Large intestine (tissue), 3 donors: ENCODE results near the gene KCNMB1. TPM values are rescaled to one million over a fixed set of nuclear protein-coding genes. Genes with fewer than 3 reads are reported as not detected.

Experiments
- DNase-seq, 2 donors: peaks; one replicate each; pipeline versions ENCODE4 v3.0.0 to v3.0.0-alpha.2; 2013
- H3K27ac ChIP-seq: one replicate; pipeline ENCODE4 v1.5.1; 2013; ENCODE audit warnings: low read length
- H3K27me3 ChIP-seq: 2 replicates; pipeline ENCODE4 v1.6.1; 2013; ENCODE audit warnings: low read length; ENCODE audit not compliant: control insufficient read depth, insufficient read depth
- H3K36me3 ChIP-seq: 2 replicates; pipeline ENCODE4 v1.6.1; 2013; ENCODE audit warnings: low read length; ENCODE audit not compliant: control insufficient read depth, insufficient read depth
- H3K4me1 ChIP-seq: one replicate; pipeline ENCODE4 v1.6.1; 2013; ENCODE audit warnings: low read length; ENCODE audit not compliant: control insufficient read depth, insufficient read depth
- H3K4me3 ChIP-seq: one replicate; pipeline ENCODE4 v1.5.1; 2013; ENCODE audit warnings: low read length
- H3K9me3 ChIP-seq: one replicate; pipeline ENCODE4 v1.6.1; 2013; ENCODE audit warnings: mild to moderate bottlenecking, low read depth, low read length, moderate library complexity; ENCODE audit not compliant: control insufficient read depth
- WGBS: methylation state at CpG from one replicate; pipeline ENCODE4 v1.1.5; 2013; ENCODE audit warnings: low lambda C conversion rate; ENCODE audit not compliant: insufficient coverage; 5-methylcytosine and 5-hydroxymethylcytosine counted together
- polyA plus RNA-seq: library from polyadenylated mRNA; unstranded; fragments of 120-200 nt; gene quantifications from one replicate; pipeline ENCODE4 v1.2.1, GENCODE V29; 2013

The KCNMB1 gene
- polyA plus RNA-seq, 1 donor, result 6.5 TPM

GRCh38 chr5:170348137-170348633, 41.0 kb downstream of the KCNMB1 start:
- Histone ChIP-seq H3K9me3 (no peaks in the 10 kb centered on the region), H3K27me3 (peaks cover 8% of the 10 kb centered on the region), H3K4me3 (no peak overlapping the region), H3K4me1 (no peaks in the 10 kb centered on the region), H3K36me3 (no peaks in the 10 kb centered on the region), H3K27ac (no peak overlapping the region)
- no CpG with 5 or more reads among the region's 11 CpGs for WGBS
- no peak for DNase-seq

DNA sequence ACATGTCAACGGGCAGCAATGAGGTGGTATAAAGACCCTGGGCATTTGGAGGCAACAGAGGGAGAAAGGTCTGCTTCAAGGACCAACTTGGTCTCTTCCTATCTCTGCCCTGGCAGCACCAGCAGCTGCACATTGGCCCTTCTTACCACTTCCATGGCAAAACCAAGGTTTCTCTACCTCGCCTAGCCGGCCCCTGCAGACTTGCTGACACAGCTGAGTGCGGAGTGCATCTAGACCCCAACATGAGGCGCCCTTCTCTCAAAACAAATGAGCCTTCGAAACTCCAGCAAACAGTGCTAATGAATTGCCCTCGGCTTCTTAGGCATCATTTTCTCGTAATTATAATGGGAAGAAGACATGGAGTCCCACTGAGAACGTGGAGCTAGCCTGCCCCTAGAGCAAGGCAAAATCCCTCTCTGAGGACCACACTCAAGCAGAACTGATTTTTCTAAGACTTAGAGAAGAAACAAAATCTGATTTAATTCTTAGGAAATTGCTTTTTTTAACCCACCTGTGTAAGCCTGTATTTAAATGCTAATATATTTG, 42.1 kb downstream of the KCNMB1 start:
- H3K27ac ChIP-seq, result no peak overlapping the region
- no peaks in the 10 kb centered on the region for H3K4me1 ChIP-seq
- H3K9me3 ChIP-seq, result no peaks in the 10 kb centered on the region
- peaks cover 3% of the 10 kb centered on the region for H3K27me3 ChIP-seq
- H3K4me3 ChIP-seq, result no peak overlapping the region
- no CpG with 5 or more reads among the region's 9 CpGs for WGBS
- DNase-seq, result no peak
- H3K36me3 ChIP-seq, result no peaks in the 10 kb centered on the region

- no peaks in the 10 kb centered on the region for H3K36me3 ChIP-seq
- H3K27me3 ChIP-seq, result peaks cover 2% of the 10 kb centered on the region
- no peak for DNase-seq
- H3K4me3 ChIP-seq, result no peak overlapping the region
- no peaks in the 10 kb centered on the region for H3K4me1 ChIP-seq
- H3K9me3 ChIP-seq, result no peaks in the 10 kb centered on the region
- no peak overlapping the region for H3K27ac ChIP-seq
- no CpG with 5 or more reads among the region's 1 CpG for WGBS
Measured at GRCh38 chr5:170345971-170346370, 43.2 kb downstream of the KCNMB1 start.

GRCh38 chr5:170343177-170343576, 46.0 kb downstream of the KCNMB1 start:
- DNase-seq, result no peak
- no CpG with 5 or more reads among the region's 3 CpGs for WGBS
- H3K9me3 ChIP-seq, result no peaks in the 10 kb centered on the region

DNA sequence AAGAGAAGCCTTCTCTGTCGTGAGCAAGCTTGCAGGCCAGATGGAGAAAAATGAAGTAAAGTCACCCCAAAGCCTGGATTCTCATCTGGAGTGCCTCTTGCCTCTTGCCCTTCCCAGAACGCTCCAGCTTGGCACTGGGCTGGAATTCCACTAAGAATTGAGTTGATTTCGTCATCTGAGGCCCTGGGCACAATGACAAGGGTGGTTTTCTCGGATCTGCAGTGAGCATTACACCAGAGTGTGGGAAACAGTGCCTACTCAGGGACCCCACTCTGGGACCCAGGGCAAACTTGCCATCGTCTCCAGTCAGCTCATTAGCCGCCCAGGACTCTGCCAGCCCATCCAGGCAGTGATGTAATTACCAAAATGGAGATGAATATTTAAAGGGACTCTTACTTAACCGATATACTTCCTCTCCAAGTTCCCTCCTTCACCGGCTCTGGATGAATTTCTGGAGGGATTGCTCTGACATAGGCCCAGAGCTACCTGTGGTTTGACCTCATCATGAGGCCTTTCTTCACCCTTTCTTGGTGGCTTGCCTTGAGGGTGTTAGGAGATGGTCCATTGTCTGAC, 46.9 kb downstream of the KCNMB1 start:
- Histone ChIP-seq H3K27ac (no peak overlapping the region), H3K4me3 (no peak overlapping the region), H3K27me3 (no peaks in the 10 kb centered on the region), H3K36me3 (no peaks in the 10 kb centered on the region), H3K4me1 (no peaks in the 10 kb centered on the region), H3K9me3 (no peaks in the 10 kb centered on the region)
- WGBS, result no CpG with 5 or more reads among the region's 8 CpGs
- no peak for DNase-seq

More at GRCh38 chr5:170343177-170343576, 46.0 kb downstream of the KCNMB1 start:
- no peak overlapping the region for H3K4me3 ChIP-seq
- H3K27ac ChIP-seq, result no peak overlapping the region
- no peaks in the 10 kb centered on the region for H3K36me3 ChIP-seq
- H3K4me1 ChIP-seq, result no peaks in the 10 kb centered on the region
- no peaks in the 10 kb centered on the region for H3K27me3 ChIP-seq

DNA sequence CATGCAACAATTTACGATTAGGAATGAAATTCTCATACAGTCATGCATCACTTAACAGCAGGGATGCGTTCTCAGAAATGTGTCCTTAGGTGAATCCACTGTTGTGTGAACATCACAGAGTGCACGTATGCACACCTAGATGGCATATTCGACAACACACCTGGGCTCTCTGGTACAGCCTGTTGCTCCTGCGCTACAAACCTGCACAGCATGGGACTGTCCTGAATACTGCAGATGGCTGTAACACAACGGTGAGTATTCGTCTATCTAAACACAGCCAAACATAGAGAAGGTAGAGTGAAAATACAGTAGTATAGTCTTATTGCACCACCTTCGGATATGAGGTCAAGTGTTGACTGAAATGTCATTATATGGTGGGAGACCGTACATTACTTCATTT, 47.6 kb downstream of the KCNMB1 start:
- Histone ChIP-seq H3K4me1 (no peaks in the 10 kb centered on the region), H3K27ac (no peak overlapping the region), H3K27me3 (no peaks in the 10 kb centered on the region), H3K4me3 (no peak overlapping the region), H3K9me3 (no peaks in the 10 kb centered on the region), H3K36me3 (no peaks in the 10 kb centered on the region)
- WGBS, result no CpG with 5 or more reads among the region's 9 CpGs
- no peak for DNase-seq

DNA sequence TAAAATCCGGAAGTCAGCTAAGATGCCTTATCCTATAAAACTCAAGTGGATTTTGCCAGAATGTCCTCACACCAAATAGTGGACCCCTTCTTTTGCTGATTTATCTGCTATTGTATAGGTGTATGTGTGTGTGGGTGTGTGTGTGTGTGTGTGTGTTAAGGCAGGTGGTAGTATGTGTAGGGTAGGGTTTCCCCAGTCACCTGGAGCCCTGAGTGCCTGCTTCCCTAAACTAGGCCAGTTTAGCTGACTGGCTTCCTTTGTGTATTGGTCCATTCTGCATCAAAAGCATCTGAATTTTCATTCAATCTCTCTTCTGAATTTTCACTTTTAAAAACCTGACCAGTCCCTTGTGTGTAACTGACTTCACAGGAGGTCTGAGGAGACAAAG, 49.4 kb downstream of the KCNMB1 start:
- no peaks in the 10 kb centered on the region for H3K9me3 ChIP-seq
- H3K27ac ChIP-seq, result no peak overlapping the region
- no peak overlapping the region for H3K4me3 ChIP-seq
- H3K36me3 ChIP-seq, result no peaks in the 10 kb centered on the region
- WGBS, result no CpG with 5 or more reads among the region's 1 CpG
- no peaks in the 10 kb centered on the region for H3K4me1 ChIP-seq
- no peaks in the 10 kb centered on the region for H3K27me3 ChIP-seq
- DNase-seq, result no peak

GRCh38 chr5:170338933-170339779, 50.0 kb downstream of the KCNMB1 start:
- Histone ChIP-seq H3K4me1 (no peaks in the 10 kb centered on the region), H3K36me3 (no peaks in the 10 kb centered on the region), H3K27ac (no peak overlapping the region), H3K27me3 (no peaks in the 10 kb centered on the region), H3K4me3 (no peak overlapping the region), H3K9me3 (no peaks in the 10 kb centered on the region)
- DNase-seq, result no peak
- WGBS, result no CpG with 5 or more reads among the region's 4 CpGs

DNA sequence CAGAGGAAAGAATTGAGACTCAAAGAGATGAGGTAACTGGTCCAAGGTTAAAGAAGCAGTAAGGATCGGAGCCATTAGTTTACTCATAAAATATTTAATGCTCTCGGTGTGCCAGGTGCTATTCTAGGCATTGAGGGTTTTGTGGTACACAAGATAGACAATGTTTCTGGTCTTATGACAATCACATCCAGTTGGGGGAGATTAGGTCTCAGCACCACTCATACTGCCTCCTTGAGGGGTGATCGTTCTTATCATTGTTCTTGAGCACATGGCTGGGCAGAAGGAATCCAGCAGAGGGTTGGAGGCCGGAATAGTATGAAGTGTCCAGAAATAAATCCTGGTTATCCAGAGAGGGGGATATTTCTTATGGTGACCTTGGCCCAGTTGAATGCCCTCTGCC, 50.9 kb downstream of the KCNMB1 start:
- WGBS, result no CpG with 5 or more reads among the region's 4 CpGs
- no peaks in the 10 kb centered on the region for H3K9me3 ChIP-seq
- H3K4me1 ChIP-seq, result no peaks in the 10 kb centered on the region

GRCh38 chr5:170337045-170337733, 52.0 kb downstream of the KCNMB1 start:
- Histone ChIP-seq H3K27me3 (no peaks in the 10 kb centered on the region), H3K4me1 (no peaks in the 10 kb centered on the region), H3K9me3 (no peaks in the 10 kb centered on the region), H3K27ac (no peak overlapping the region), H3K4me3 (no peak overlapping the region), H3K36me3 (no peaks in the 10 kb centered on the region)
- no peak for DNase-seq
- WGBS, result no CpG with 5 or more reads among the region's 9 CpGs

More for the DNA sequence above, 50.9 kb downstream of the KCNMB1 start:
- H3K27me3 ChIP-seq, result no peaks in the 10 kb centered on the region
- no peak overlapping the region for H3K27ac ChIP-seq
- H3K36me3 ChIP-seq, result no peaks in the 10 kb centered on the region
- no peak for DNase-seq
- no peak overlapping the region for H3K4me3 ChIP-seq
